K562 (cell line): Measurements from ENCODE around the gene THSD8. TPM values are rescaled to one million over a fixed set of nuclear protein-coding genes. Genes with fewer than 3 reads are reported as not detected.
A peak's percentile ranks its signal among the peaks of the same experiment; 100 is the strongest.

Experiments used
- CBX3 ChIP-seq, 2 experiments: IDR thresholded peaks; 1 replicate in 1 of 2; 2 replicates in 1 of 2; pipeline ENCODE4 v1.6.1; 2012; ENCODE audit warnings: inconsistent platforms in 2 of 2, low read length in 2 of 2, borderline replicate concordance in 1 of 2, control low read depth in 1 of 2
- EHMT2 ChIP-seq: fragments of 450-650 bp; IDR thresholded peaks from 2 replicates; pipeline ENCODE4 v1.6.1; 2018; ENCODE audit warnings: antibody characterized with exemption
- ELF4 ChIP-seq: fragments of 450-650 bp; formaldehyde crosslinking; IDR thresholded peaks from 2 replicates; pipeline ENCODE4 v1.4.0; 2022; ENCODE audit warnings: missing genetic modification characterization
- FOXK2 ChIP-seq, 2 experiments: fragments of 450-650 bp; IDR thresholded peaks in 1 of 2; conservative IDR thresholded peaks in 1 of 2; 2 replicates each; pipeline ENCODE4 v1.6.1; 2016; ENCODE audit warnings: low read depth in 2 of 2, mild to moderate bottlenecking in 1 of 2
- GABPB2 ChIP-seq: fragments of 250-450 bp; sonication (Bioruptor Pico); conservative IDR thresholded peaks from 2 replicates; pipeline ENCODE4 v1.5.1; 2021; ENCODE audit warnings: mild to moderate bottlenecking
- HOXB6 ChIP-seq: fragments of 250-450 bp; sonication (Bioruptor Pico); IDR thresholded peaks from 2 replicates; pipeline ENCODE4 v1.5.1; 2022; ENCODE audit warnings: mild to moderate bottlenecking, borderline replicate concordance
- JUND ChIP-seq, 2 experiments: IDR thresholded peaks; 2 replicates in 1 of 2; 3 replicates in 1 of 2; pipeline ENCODE4 v1.6.1; 2011; ENCODE audit warnings: borderline replicate concordance in 2 of 2, low read depth in 2 of 2, low read length in 2 of 2, improper control_type of control experiment in 1 of 2, missing biosample characterization in 1 of 2, missing genetic modification characterization in 1 of 2, missing genetic modification reagents in 1 of 2
- LEF1 ChIP-seq: fragments of 450-650 bp; IDR thresholded peaks from 2 replicates; pipeline ENCODE4 v1.6.1; 2016; ENCODE audit warnings: mild to moderate bottlenecking
- MTA1 ChIP-seq: fragments of 450-650 bp; IDR thresholded peaks from 2 replicates; pipeline ENCODE4 v1.6.1; 2017; ENCODE audit warnings: borderline replicate concordance
- RBM17 ChIP-seq: fragments of 200-400 bp; formaldehyde crosslinking; IDR thresholded peaks from 2 replicates; pipeline ENCODE4 v1.6.1; 2017; ENCODE audit warnings: low read depth, mild to moderate bottlenecking, low read length, borderline replicate concordance
- RFX5 ChIP-seq: IDR thresholded peaks from 2 replicates; pipeline ENCODE4 v1.6.1; 2011; ENCODE audit warnings: low read depth, mild to moderate bottlenecking, improper control_type of control experiment, low read length
- RHOXF2B ChIP-seq: fragments of 250-450 bp; sonication (Bioruptor Pico); conservative IDR thresholded peaks from 2 replicates; pipeline ENCODE4 v1.5.1; 2021
- STAG1 ChIP-seq: sonication (generic); formaldehyde crosslinking; IDR thresholded peaks from 2 replicates; pipeline ENCODE4 v1.5.0; 2020; ENCODE audit warnings: missing genetic modification reagents, borderline replicate concordance
- ZBTB7A ChIP-seq: IDR thresholded peaks from 2 replicates; pipeline ENCODE4 v1.6.1; 2011; ENCODE audit warnings: low read depth, mild to moderate bottlenecking, low read length, moderate library complexity, borderline replicate concordance; ENCODE audit not compliant: control insufficient read depth
- ZC3H11A ChIP-seq: IDR thresholded peaks from 2 replicates; pipeline ENCODE4 v1.6.1; 2012; ENCODE audit warnings: low read depth, low read length, improper control_type of control experiment
- ZNF584 ChIP-seq: fragments of 200-800 bp; sonication (Bioruptor generic); IDR thresholded peaks from 2 replicates; pipeline ENCODE4 v1.6.1; 2016; ENCODE audit warnings: low read depth, mild to moderate bottlenecking, missing genetic modification characterization, missing compliant biosample characterization
- polyA plus RNA-seq, 8 experiments: library from polyadenylated mRNA; depleted of rRNA in 4 of 8; stranded (reverse) in 5 of 8; unstranded in 3 of 8; fragments of >200 nt; fragmentation: Nextera tagmentation in 2 of 8; fragmentation: Illumina TruSeq in 1 of 8; extraction: Ambion mirVana in 2 of 8; extraction: Trizol in 1 of 8; gene quantifications; 2 replicates each; pipeline versions ENCODE4 v1.2.1 to v1.2.3, GENCODE V29; 2011 to 2014; ENCODE audit warnings: inconsistent platforms in 1 of 8, missing spikeins in 1 of 8
- total RNA-seq, 7 experiments: library from RNA; depleted of rRNA in 6 of 7; stranded (reverse); fragments of >200 nt in 6 of 7; fragmentation: Illumina TruSeq in 2 of 7; extraction: Trizol in 2 of 7; gene quantifications; 2 replicates each; pipeline versions ENCODE4 v1.2.1 to v1.2.3, GENCODE V29; 2011 to 2021; ENCODE audit warnings: low replicate concordance in 1 of 7
- TF ChIP-seq, protein P1 (sequence below): sonication (generic); formaldehyde crosslinking; IDR thresholded peaks from 2 replicates; pipeline ENCODE4 v1.8.1; 2023; ENCODE audit warnings: mild to moderate bottlenecking, missing genetic modification reagents
- TF ChIP-seq, protein P2 (sequence below): fragments of 450-650 bp; formaldehyde crosslinking; conservative IDR thresholded peaks from 2 replicates; pipeline ENCODE4 v1.4.0; 2022; ENCODE audit warnings: mild to moderate bottlenecking, missing genetic modification characterization
- TF ChIP-seq, protein P3 (sequence below): fragments of 250-450 bp; sonication (Bioruptor Pico); IDR thresholded peaks from 2 replicates; pipeline ENCODE4 v1.5.0; 2021
- TF ChIP-seq, protein P4 (sequence below): fragments of 450-650 bp; IDR thresholded peaks from 2 replicates; pipeline ENCODE4 v1.6.1; 2016; ENCODE audit warnings: low read depth, mild to moderate bottlenecking, moderate library complexity
- TF ChIP-seq, protein P5 (sequence below): fragments of 200-800 bp; sonication (Bioruptor generic); IDR thresholded peaks from 2 replicates; pipeline ENCODE4 v1.6.1; 2017; ENCODE audit warnings: missing genetic modification characterization, missing compliant biosample characterization
- TF ChIP-seq, protein P6 (sequence below): fragments of 200-800 bp; sonication (Bioruptor generic); IDR thresholded peaks from 2 replicates; pipeline ENCODE4 v1.6.1; 2017; ENCODE audit warnings: missing genetic modification characterization, missing compliant biosample characterization

THSD8 gene
- total and polyA plus RNA-seq, 9 of the 15 experiments (the other 6 are each of a cell fraction or from before 2014, with no cell fraction given), result 8.4 to 42.4 (median 19.9) TPM; not detected in 2

DNA sequence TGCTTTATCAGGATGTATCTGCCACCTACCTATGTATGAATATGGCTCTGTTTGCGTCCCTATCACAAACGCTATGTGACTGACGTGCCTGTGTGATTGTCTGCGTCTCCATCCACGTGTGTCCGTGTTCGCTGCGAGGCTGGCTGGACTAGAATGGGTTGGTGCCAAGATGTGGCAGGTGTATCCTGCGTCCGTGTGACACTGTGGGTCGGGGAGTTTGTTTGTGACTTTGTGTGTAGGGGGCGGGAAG, 19.8 kb upstream of the THSD8 start (continued):
- TF ChIP-seq, protein P1, sequence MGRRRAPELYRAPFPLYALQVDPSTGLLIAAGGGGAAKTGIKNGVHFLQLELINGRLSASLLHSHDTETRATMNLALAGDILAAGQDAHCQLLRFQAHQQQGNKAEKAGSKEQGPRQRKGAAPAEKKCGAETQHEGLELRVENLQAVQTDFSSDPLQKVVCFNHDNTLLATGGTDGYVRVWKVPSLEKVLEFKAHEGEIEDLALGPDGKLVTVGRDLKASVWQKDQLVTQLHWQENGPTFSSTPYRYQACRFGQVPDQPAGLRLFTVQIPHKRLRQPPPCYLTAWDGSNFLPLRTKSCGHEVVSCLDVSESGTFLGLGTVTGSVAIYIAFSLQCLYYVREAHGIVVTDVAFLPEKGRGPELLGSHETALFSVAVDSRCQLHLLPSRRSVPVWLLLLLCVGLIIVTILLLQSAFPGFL (CRISPR knock-in tag), result no peak
- TF ChIP-seq EHMT2 (no peak), MTA1 (no peak; the same call in 1 of the 2 replicates), GABPB2 (CRISPR knock-in tag) (no peak), LEF1 (peak; percentile 57; the same call in 1 of the 2 replicates), RFX5 (no peak), ZNF584 (CRISPR knock-in tag) (no peak), ZBTB7A (no peak), ELF4 (CRISPR knock-in tag) (no peak), ZC3H11A (no peak), RBM17 (no peak), JUND (IDR thresholded peaks at IDR 0.05; ENCODE audit: borderline replicate concordance, low read depth, low read length) (no peak), JUND (tag; IDR thresholded peaks at IDR 0.05; ENCODE audit: borderline replicate concordance, low read depth, low read length) (no peak; the same call in 2 of the 3 replicates), HOXB6 (CRISPR knock-in tag) (no peak), STAG1 (CRISPR knock-in tag) (no peak), CBX3 (IDR thresholded peaks at IDR 0.05; ENCODE audit: borderline replicate concordance in 1 of 2, low read length in 2 of 2) (no peak), FOXK2 (conservative IDR thresholded peaks at IDR 0.05 in 1 of 2, IDR thresholded peaks at IDR 0.05 in 1 of 2; ENCODE audit: low read depth in 2 of 2) (0 out of 4 replicates have a peak, but pooled peaks of 1 of the 2 experiments have one; percentile 35), RHOXF2B (CRISPR knock-in tag) (no peak)
- TF ChIP-seq, protein P2, sequence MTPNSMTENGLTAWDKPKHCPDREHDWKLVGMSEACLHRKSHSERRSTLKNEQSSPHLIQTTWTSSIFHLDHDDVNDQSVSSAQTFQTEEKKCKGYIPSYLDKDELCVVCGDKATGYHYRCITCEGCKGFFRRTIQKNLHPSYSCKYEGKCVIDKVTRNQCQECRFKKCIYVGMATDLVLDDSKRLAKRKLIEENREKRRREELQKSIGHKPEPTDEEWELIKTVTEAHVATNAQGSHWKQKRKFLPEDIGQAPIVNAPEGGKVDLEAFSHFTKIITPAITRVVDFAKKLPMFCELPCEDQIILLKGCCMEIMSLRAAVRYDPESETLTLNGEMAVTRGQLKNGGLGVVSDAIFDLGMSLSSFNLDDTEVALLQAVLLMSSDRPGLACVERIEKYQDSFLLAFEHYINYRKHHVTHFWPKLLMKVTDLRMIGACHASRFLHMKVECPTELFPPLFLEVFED (CRISPR knock-in tag), result no peak
- TF ChIP-seq, protein P3, sequence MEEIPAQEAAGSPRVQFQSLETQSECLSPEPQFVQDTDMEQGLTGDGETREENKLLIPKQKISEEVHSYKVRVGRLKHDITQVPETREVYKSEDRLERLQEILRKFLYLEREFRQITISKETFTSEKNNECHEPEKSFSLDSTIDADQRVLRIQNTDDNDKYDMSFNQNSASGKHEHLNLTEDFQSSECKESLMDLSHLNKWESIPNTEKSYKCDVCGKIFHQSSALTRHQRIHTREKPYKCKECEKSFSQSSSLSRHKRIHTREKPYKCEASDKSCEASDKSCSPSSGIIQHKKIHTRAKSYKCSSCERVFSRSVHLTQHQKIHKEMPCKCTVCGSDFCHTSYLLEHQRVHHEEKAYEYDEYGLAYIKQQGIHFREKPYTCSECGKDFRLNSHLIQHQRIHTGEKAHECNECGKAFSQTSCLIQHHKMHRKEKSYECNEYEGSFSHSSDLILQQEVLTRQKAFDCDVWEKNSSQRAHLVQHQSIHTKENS (CRISPR knock-in tag), result no peak
- TF ChIP-seq, protein P4, sequence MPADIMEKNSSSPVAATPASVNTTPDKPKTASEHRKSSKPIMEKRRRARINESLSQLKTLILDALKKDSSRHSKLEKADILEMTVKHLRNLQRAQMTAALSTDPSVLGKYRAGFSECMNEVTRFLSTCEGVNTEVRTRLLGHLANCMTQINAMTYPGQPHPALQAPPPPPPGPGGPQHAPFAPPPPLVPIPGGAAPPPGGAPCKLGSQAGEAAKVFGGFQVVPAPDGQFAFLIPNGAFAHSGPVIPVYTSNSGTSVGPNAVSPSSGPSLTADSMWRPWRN, result no peak
- TF ChIP-seq, protein P5, sequence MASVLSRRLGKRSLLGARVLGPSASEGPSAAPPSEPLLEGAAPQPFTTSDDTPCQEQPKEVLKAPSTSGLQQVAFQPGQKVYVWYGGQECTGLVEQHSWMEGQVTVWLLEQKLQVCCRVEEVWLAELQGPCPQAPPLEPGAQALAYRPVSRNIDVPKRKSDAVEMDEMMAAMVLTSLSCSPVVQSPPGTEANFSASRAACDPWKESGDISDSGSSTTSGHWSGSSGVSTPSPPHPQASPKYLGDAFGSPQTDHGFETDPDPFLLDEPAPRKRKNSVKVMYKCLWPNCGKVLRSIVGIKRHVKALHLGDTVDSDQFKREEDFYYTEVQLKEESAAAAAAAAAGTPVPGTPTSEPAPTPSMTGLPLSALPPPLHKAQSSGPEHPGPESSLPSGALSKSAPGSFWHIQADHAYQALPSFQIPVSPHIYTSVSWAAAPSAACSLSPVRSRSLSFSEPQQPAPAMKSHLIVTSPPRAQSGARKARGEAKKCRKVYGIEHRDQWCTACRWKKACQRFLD, result no peak
- TF ChIP-seq, protein P6, sequence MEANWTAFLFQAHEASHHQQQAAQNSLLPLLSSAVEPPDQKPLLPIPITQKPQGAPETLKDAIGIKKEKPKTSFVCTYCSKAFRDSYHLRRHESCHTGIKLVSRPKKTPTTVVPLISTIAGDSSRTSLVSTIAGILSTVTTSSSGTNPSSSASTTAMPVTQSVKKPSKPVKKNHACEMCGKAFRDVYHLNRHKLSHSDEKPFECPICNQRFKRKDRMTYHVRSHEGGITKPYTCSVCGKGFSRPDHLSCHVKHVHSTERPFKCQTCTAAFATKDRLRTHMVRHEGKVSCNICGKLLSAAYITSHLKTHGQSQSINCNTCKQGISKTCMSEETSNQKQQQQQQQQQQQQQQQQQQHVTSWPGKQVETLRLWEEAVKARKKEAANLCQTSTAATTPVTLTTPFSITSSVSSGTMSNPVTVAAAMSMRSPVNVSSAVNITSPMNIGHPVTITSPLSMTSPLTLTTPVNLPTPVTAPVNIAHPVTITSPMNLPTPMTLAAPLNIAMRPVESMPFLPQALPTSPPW (CRISPR knock-in tag), result no peak
